Smooth muscle cell (in vitro differentiated cells): ENCODE data around the gene MAPK7. TPM values are rescaled to one million over a fixed set of nuclear protein-coding genes. Genes with fewer than 3 reads are reported as not detected.
A peak's percentile ranks its signal among the peaks of the same experiment; 100 is the strongest.

ENCODE experiments used
- DNase-seq: peaks from one replicate; lab custom pipeline; 2025; ENCODE audit not compliant: unreplicated experiment; lab: John Stamatoyannopoulos, UW
- H2AFZ ChIP-seq: fragments of 200-600 bp; sonication (generic); 2 replicates; pipeline ENCODE4 v1.6.0; 2016; ENCODE audit warnings: antibody characterized with exemption, low read depth, mild to moderate bottlenecking
- H3F3A ChIP-seq: fragments of 200-600 bp; sonication (generic); 2 replicates; pipeline ENCODE4 v1.6.0; 2017; ENCODE audit warnings: antibody characterized with exemption, low read depth
- H3K27ac ChIP-seq: fragments of 200-600 bp; sonication (generic); 2 replicates; pipeline ENCODE4 v1.5.1; 2016; ENCODE audit warnings: low read depth, mild to moderate bottlenecking
- H3K27me3 ChIP-seq: fragments of 200-600 bp; sonication (generic); 2 replicates; pipeline ENCODE4 v1.6.1; 2016; ENCODE audit warnings: low read depth, mild to moderate bottlenecking
- H3K36me3 ChIP-seq: fragments of 200-600 bp; sonication (generic); 2 replicates; pipeline ENCODE4 v1.5.1; 2016; ENCODE audit warnings: low read depth
- H3K4me1 ChIP-seq: fragments of 200-600 bp; sonication (generic); 2 replicates; pipeline ENCODE4 v1.5.1; 2016; ENCODE audit warnings: low read depth
- H3K4me2 ChIP-seq: fragments of 200-600 bp; sonication (generic); 2 replicates; pipeline ENCODE4 v1.6.0; 2016; ENCODE audit warnings: mild to moderate bottlenecking
- H3K4me3 ChIP-seq: fragments of 200-600 bp; sonication (generic); 2 replicates; pipeline ENCODE4 v1.5.1; 2016; ENCODE audit warnings: mild to moderate bottlenecking
- H3K79me2 ChIP-seq: fragments of 200-600 bp; sonication (generic); 2 replicates; pipeline ENCODE4 v1.6.0; 2016; ENCODE audit warnings: low read depth, mild to moderate bottlenecking
- H3K9ac ChIP-seq: fragments of 200-600 bp; sonication (generic); 2 replicates; pipeline ENCODE4 v1.6.0; 2016; ENCODE audit warnings: low read depth
- H3K9me3 ChIP-seq: fragments of 200-600 bp; sonication (generic); replicated peaks from 2 replicates; pipeline ENCODE4 v1.5.1; 2016; ENCODE audit warnings: low read depth
- H4K20me1 ChIP-seq: fragments of 200-600 bp; sonication (generic); 2 replicates; pipeline ENCODE4 v1.6.0; 2016; ENCODE audit warnings: low read depth
- WGBS: methylation state at CpG from one replicate; pipeline ENCODE4 v1.1.7; 2016; ENCODE audit warnings: low lambda C conversion rate; 5-methylcytosine and 5-hydroxymethylcytosine counted together
- polyA plus RNA-seq: library from polyadenylated mRNA; unstranded; fragments of >200 nt; fragmentation: Nextera tagmentation; extraction: Ambion mirVana; gene quantifications from 2 replicates; pipeline ENCODE4 v1.2.1, GENCODE V29; 2016
- total RNA-seq: library from RNA; depleted of rRNA; stranded (reverse); fragments of >200 nt; gene quantifications from 2 replicates; pipeline ENCODE4 v1.2.3, GENCODE V29; 2014
- TF ChIP-seq, protein P1 (sequence below): fragments of 200-600 bp; sonication (generic); IDR thresholded peaks from 2 replicates; pipeline ENCODE4 v1.5.1; 2017; ENCODE audit warnings: borderline replicate concordance, mild to moderate bottlenecking, antibody characterized with exemption; ENCODE audit not compliant: insufficient read depth, poor library complexity, severe bottlenecking

The MAPK7 gene
- total and polyA plus RNA-seq, 2 experiments from 2014 or later: 9.1 to 36.3 TPM

DNA sequence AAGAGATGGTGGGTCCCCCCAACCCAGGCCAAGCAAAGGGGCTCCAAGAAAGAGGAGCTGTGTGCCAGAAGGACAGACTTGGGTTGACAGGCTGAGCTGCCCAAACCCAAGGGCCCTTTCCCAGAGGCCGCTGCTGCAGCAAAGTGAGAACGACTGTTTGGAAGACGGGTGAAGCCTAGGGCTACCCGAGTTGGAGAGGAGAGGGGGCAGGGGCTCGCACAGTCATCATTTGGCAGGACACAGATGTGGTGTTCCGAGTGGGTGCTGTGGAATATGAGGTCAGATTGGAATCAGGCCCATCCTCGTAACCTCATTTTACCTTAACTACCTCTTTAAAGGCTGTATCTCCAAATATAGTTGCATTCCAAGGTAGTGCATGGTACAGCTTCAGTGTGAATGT lies 14.0 kb downstream of the MAPK7 start:
- no peak for DNase-seq
- H3K9me3 ChIP-seq: no peaks in the 10 kb centered on the region
- peaks cover 33% of the 10 kb centered on the region for H3F3A ChIP-seq
- TF ChIP-seq, protein P1, sequence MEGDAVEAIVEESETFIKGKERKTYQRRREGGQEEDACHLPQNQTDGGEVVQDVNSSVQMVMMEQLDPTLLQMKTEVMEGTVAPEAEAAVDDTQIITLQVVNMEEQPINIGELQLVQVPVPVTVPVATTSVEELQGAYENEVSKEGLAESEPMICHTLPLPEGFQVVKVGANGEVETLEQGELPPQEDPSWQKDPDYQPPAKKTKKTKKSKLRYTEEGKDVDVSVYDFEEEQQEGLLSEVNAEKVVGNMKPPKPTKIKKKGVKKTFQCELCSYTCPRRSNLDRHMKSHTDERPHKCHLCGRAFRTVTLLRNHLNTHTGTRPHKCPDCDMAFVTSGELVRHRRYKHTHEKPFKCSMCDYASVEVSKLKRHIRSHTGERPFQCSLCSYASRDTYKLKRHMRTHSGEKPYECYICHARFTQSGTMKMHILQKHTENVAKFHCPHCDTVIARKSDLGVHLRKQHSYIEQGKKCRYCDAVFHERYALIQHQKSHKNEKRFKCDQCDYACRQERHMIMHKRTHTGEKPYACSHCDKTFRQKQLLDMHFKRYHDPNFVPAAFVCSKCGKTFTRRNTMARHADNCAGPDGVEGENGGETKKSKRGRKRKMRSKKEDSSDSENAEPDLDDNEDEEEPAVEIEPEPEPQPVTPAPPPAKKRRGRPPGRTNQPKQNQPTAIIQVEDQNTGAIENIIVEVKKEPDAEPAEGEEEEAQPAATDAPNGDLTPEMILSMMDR: no peak
- H3K4me2 ChIP-seq: peak overlapping the region; percentile 62
- H3K9ac ChIP-seq: no peak overlapping the region
- H3K27me3 ChIP-seq: no peaks in the 10 kb centered on the region
- no peak overlapping the region for H3K27ac ChIP-seq
- peaks cover 27% of the 10 kb centered on the region for H3K4me1 ChIP-seq
- H3K36me3 ChIP-seq: no peaks in the 10 kb centered on the region
- H4K20me1 ChIP-seq: no peaks in the 10 kb centered on the region
- no peaks in the 10 kb centered on the region for H3K79me2 ChIP-seq
- 78% methylated on average over 7 of the region's 7 CpGs for WGBS
- no peak overlapping the region for H3K4me3 ChIP-seq
- no peak overlapping the region for H2AFZ ChIP-seq

DNA sequence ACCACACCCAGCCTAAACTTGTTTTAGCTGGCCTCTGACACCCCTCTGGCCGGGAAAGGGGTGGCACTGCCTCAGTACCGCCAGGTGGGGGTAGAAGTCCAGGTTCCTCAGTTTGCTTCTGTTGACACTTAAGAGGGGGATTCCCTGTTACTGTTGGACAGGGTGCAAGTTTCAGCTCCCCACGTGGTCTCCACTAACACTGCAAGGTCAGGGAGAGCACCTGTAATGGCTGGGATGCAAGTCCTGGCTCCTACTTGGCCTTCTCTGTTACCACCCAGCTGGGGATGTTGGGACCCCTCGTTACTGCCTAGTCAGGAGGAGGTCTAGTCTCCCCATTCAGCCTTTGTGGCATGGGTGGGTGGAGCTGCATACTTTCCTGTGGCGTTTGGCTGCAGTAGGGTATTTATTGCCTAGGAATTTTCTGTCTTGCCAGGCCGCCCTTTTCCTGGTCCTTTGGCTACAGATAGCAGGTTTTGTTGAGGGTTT lies 19.3 kb downstream of the MAPK7 start:
- no peaks in the 10 kb centered on the region for H3K36me3 ChIP-seq
- WGBS: 55% methylated on average over 6 of the region's 6 CpGs

DNA sequence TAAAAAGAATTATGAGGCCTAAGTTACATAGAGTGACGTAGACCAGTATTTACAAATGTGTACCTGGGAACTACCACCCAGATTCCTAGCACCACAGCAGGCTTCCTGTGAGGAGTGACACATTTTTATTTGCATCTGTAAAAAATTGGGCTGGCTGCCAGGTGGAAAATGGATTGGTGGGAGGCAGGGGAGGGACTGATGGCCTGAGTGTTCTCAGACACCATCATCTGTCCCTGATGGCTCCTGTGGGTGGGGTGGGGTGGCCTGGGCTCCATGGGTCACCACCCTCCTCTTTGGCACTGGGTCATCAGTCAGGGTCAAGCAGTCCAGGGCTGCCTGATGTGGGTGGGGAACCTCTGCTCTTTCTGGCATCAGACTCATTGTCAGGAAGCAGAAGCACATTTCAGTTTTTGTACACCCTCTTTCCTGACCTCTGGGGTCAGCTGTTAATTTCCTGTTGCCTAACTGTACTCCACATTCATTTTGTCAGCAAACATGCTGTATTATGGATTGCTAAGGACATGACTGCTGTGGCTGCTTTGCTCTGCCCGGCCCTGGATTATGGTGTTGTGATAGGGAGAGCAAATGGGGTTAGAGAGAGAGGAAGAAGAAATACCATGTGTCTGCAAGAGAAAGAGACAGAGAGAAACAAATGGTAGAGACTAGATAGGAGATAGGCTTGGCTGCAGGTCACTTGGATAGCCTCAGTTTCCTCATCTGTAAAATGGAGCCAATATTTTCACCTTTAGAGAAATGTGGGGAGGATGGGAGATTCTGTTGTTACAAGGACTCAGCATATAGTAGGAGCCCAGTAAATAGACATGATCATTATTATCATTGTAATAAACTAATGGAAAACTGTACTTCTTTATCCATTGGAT lies 20.2 kb downstream of the MAPK7 start:
- peaks cover 7% of the 10 kb centered on the region for H3K4me1 ChIP-seq
- no peak overlapping the region for H3K4me3 ChIP-seq
- no peaks in the 10 kb centered on the region for H4K20me1 ChIP-seq
- H3K27me3 ChIP-seq: no peaks in the 10 kb centered on the region
- H2AFZ ChIP-seq: no peak overlapping the region
- no peaks in the 10 kb centered on the region for H3K79me2 ChIP-seq
- H3K9me3 ChIP-seq: no peaks in the 10 kb centered on the region
- WGBS: 53% methylated on average over 2 of the region's 2 CpGs
- TF ChIP-seq, protein P1: no peak
- peaks cover 29% of the 10 kb centered on the region for H3F3A ChIP-seq
- H3K36me3 ChIP-seq: no peaks in the 10 kb centered on the region
- H3K9ac ChIP-seq: no peak overlapping the region
- no peak for DNase-seq
- peak overlapping the region; percentile 0 for H3K4me2 ChIP-seq
- no peak overlapping the region for H3K27ac ChIP-seq

More for the DNA sequence above, 19.3 kb downstream of the MAPK7 start:
- no peak overlapping the region for H2AFZ ChIP-seq
- no peak overlapping the region for H3K9ac ChIP-seq
- H3K9me3 ChIP-seq: no peaks in the 10 kb centered on the region
- TF ChIP-seq, protein P1: no peak
- no peaks in the 10 kb centered on the region for H3K79me2 ChIP-seq
- no peak overlapping the region for H3K27ac ChIP-seq
- DNase-seq: no peak
- no peak overlapping the region for H3K4me2 ChIP-seq
- H3F3A ChIP-seq: peaks cover 31% of the 10 kb centered on the region
- no peaks in the 10 kb centered on the region for H3K27me3 ChIP-seq
- peaks cover 11% of the 10 kb centered on the region for H3K4me1 ChIP-seq
- no peaks in the 10 kb centered on the region for H4K20me1 ChIP-seq
- no peak overlapping the region for H3K4me3 ChIP-seq
